ENCODE measurements around the gene C6orf132.

The C6orf132 gene

GRCh38 chr6:42105156-42105648, 37.2 kb downstream of the C6orf132 start:
- DNase-seq (ENCODE audit: low read depth in 4 of 4, low spot score in 1 of 4): no peak

- no peak for DNase-seq (ENCODE audit: low read depth in 4 of 4, low spot score in 1 of 4)
Measured at GRCh38 chr6:42104804-42105125, 37.7 kb downstream of the C6orf132 start.

GRCh38 chr6:42104095-42104803, 38.2 kb downstream of the C6orf132 start:
- peak; percentile 36 to 74 (median 62) for DNase-seq (ENCODE audit: low read depth in 4 of 4, low spot score in 1 of 4)

- DNase-seq (ENCODE audit: low read depth in 4 of 4, low spot score in 1 of 4): no peak
Measured at GRCh38 chr6:42103753-42104094, 38.7 kb downstream of the C6orf132 start.

GRCh38 chr6:42103216-42103615, 39.2 kb downstream of the C6orf132 start:
- DNase-seq (ENCODE audit: low read depth in 4 of 4, low spot score in 1 of 4): no peak

GRCh38 chr6:42101186-42101657, 41.2 kb downstream of the C6orf132 start:
- DNase-seq (ENCODE audit: low read depth in 4 of 4, low spot score in 1 of 4): no peak

- no peak for DNase-seq (ENCODE audit: low read depth in 4 of 4, low spot score in 1 of 4)
Measured at GRCh38 chr6:42100029-42100901, 42.2 kb downstream of the C6orf132 start.

- DNase-seq (ENCODE audit: low read depth in 4 of 4, low spot score in 1 of 4): no peak
Measured at GRCh38 chr6:42099340-42100028, 42.9 kb downstream of the C6orf132 start.

- no peak for DNase-seq (ENCODE audit: low read depth in 4 of 4, low spot score in 1 of 4)
Measured at GRCh38 chr6:42095776-42096541, 46.5 kb downstream of the C6orf132 start.

- no peak for DNase-seq (ENCODE audit: low read depth in 4 of 4, low spot score in 1 of 4)
Measured at GRCh38 chr6:42095094-42095493, 47.3 kb downstream of the C6orf132 start.

- DNase-seq (ENCODE audit: low read depth in 4 of 4, low spot score in 1 of 4): no peak
Measured at GRCh38 chr6:42093582-42094329, 48.7 kb downstream of the C6orf132 start.

GRCh38 chr6:42091718-42092023, 50.7 kb downstream of the C6orf132 start:
- no peak for DNase-seq (ENCODE audit: low read depth in 4 of 4, low spot score in 1 of 4)

GRCh38 chr6:42090819-42091717, 51.4 kb downstream of the C6orf132 start:
- DNase-seq (ENCODE audit: low read depth in 4 of 4, low spot score in 1 of 4): no peak

- no peak for DNase-seq (ENCODE audit: low read depth in 4 of 4, low spot score in 1 of 4)
Measured at GRCh38 chr6:42088101-42088591, 54.3 kb downstream of the C6orf132 start.

GRCh38 chr6:42086046-42087035, 56.1 kb downstream of the C6orf132 start:
- DNase-seq (ENCODE audit: low read depth in 4 of 4, low spot score in 1 of 4): no peak

- no peak for DNase-seq (ENCODE audit: low read depth in 4 of 4, low spot score in 1 of 4)
Measured at GRCh38 chr6:42084889-42085288, 57.5 kb downstream of the C6orf132 start.

GRCh38 chr6:42083530-42083929, 58.9 kb downstream of the C6orf132 start:
- DNase-seq (ENCODE audit: low read depth in 4 of 4, low spot score in 1 of 4): no peak

GRCh38 chr6:42079941-42080464, 62.4 kb downstream of the C6orf132 start:
- DNase-seq (ENCODE audit: low read depth in 4 of 4, low spot score in 1 of 4): no peak
